GM12878 (cell line): ENCODE measurements around the gene GPER1. TPM values are rescaled to one million over a fixed set of nuclear protein-coding genes. Genes with fewer than 3 reads are reported as not detected.

ENCODE experiments used
- ATAC-seq: fragments of 200-7000 bp; cut with Tn5 transposase; 3 replicates; pipeline ENCODE4 v1.9.1; 2020; ENCODE audit warnings: mild to moderate bottlenecking, moderate library complexity
- BruUV-seq: library from RNA; stranded (reverse); fragments of 400-500 nt; replicated peaks from 2 replicates; lab custom pipeline; 2021; lab: Mats Ljungman, UMichigan
- CTCF ChIA-PET: fragments of 300-600 bp; sonication (Branson Sonifier 250); formaldehyde crosslinking; extraction: SDS; loops from one replicate; lab custom pipeline; 2021; ENCODE audit warnings: inconsistent platforms; lab: Yijun Ruan, JAX
- POLR2A ChIA-PET: fragments of 350-600 bp; formaldehyde crosslinking; extraction: SDS; loops from one replicate; lab custom pipeline; 2021; ENCODE audit warnings: inconsistent platforms; lab: Charles Lee
- RAD21 ChIA-PET: fragments of 300-600 bp; sonication (Branson Sonifier 250); formaldehyde crosslinking; loops from one replicate; lab custom pipeline; 2023; ENCODE audit warnings: antibody characterized with exemption; ENCODE audit not compliant: unreplicated experiment; lab: Charles Lee
- SMC1A ChIA-PET: fragments of 300-600 bp; sonication (Branson Sonifier 250); formaldehyde crosslinking; loops from one replicate; lab custom pipeline; 2023; ENCODE audit not compliant: unreplicated experiment, uncharacterized antibody; lab: Charles Lee
- DNase-seq: peaks from one replicate; pipeline ENCODE4 v3.0.0-alpha.2; 2011; ENCODE audit warnings: low read depth, low spot score
- FAIRE-seq: peaks from 3 replicates; lab custom pipeline; 2011; peaks lifted over from hg19 to GRCh38; lab: Jason Lieb, UNC
- H2AFZ ChIP-seq: 2 replicates; pipeline ENCODE4 v1.6.0; 2011; ENCODE audit warnings: low read depth, low read length, control low read depth; ENCODE audit not compliant: control insufficient read depth
- H3K27ac ChIP-seq: 2 replicates; pipeline ENCODE4 v1.5.1; 2011; ENCODE audit warnings: control low read depth; ENCODE audit not compliant: control insufficient read depth, insufficient read depth
- H3K27me3 ChIP-seq, 2 experiments: replicated peaks in 1 of 2; 2 replicates each; pipeline versions ENCODE4 v1.6.0 to v1.6.1; 2011; ENCODE audit warnings: low read length in 1 of 2; ENCODE audit not compliant: control insufficient read depth in 2 of 2, insufficient read depth in 2 of 2
- H3K36me3 ChIP-seq, 2 experiments: 2 replicates each; pipeline ENCODE4 v1.5.1; 2011; ENCODE audit warnings: low read length in 1 of 2; ENCODE audit not compliant: control insufficient read depth in 2 of 2, insufficient read depth in 2 of 2
- H3K4me1 ChIP-seq: 2 replicates; pipeline ENCODE4 v1.6.1; 2011; ENCODE audit warnings: mild to moderate bottlenecking, low read length, moderate library complexity, mixed read lengths; ENCODE audit not compliant: control insufficient read depth, insufficient read depth
- H3K4me2 ChIP-seq: 2 replicates; pipeline ENCODE4 v1.6.0; 2011; ENCODE audit warnings: control low read depth; ENCODE audit not compliant: control insufficient read depth, insufficient read depth
- H3K4me3 ChIP-seq: fragments of 200-600 bp; sonication (generic); 2 replicates; pipeline ENCODE4 v1.5.1; 2016
- H3K79me2 ChIP-seq: 2 replicates; pipeline ENCODE4 v1.6.0; 2011; ENCODE audit warnings: low read length; ENCODE audit not compliant: control insufficient read depth, insufficient read depth
- H3K9ac ChIP-seq: 2 replicates; pipeline ENCODE4 v1.8.0; 2011; ENCODE audit warnings: low read length, control low read depth, mixed read lengths; ENCODE audit not compliant: control insufficient read depth, insufficient read depth
- H3K9me3 ChIP-seq: replicated peaks from 3 replicates; pipeline ENCODE4 v1.5.1; 2011; ENCODE audit warnings: mild to moderate bottlenecking, low read length; ENCODE audit not compliant: control insufficient read depth, insufficient read depth
- H4K20me1 ChIP-seq: 2 replicates; pipeline ENCODE4 v1.6.0; 2011; ENCODE audit not compliant: control insufficient read depth, insufficient read depth
- ATF7 ChIP-seq: fragments of 450-650 bp; IDR thresholded peaks from 2 replicates; pipeline ENCODE4 v1.6.1; 2016; ENCODE audit warnings: low read depth, mild to moderate bottlenecking
- BHLHE40 ChIP-seq, 2 experiments: fragments of 450-650 bp in 1 of 2; IDR thresholded peaks; 2 replicates each; pipeline ENCODE4 v1.6.1; 2011 to 2017; ENCODE audit warnings: low read depth in 2 of 2, borderline replicate concordance in 1 of 2, improper control_type of control experiment in 1 of 2, low read length in 1 of 2, mild to moderate bottlenecking in 1 of 2
- E4F1 ChIP-seq: fragments of 450-650 bp; IDR thresholded peaks from 2 replicates; pipeline ENCODE4 v1.6.1; 2018; ENCODE audit warnings: borderline replicate concordance, mild to moderate bottlenecking; ENCODE audit not compliant: partially characterized antibody
- POLR2A ChIP-seq: IDR thresholded peaks from 2 replicates; pipeline ENCODE4 v1.6.1; 2011; ENCODE audit warnings: low read depth, mild to moderate bottlenecking, low read length
- POLR2AphosphoS5 ChIP-seq: IDR thresholded peaks from 2 replicates; pipeline ENCODE4 v1.6.1; 2011; ENCODE audit warnings: mild to moderate bottlenecking, low read length, inconsistent platforms
- TCF12 ChIP-seq: IDR thresholded peaks from 2 replicates; pipeline ENCODE4 v1.6.1; 2011; ENCODE audit warnings: low read depth, mild to moderate bottlenecking, low read length
- ZBTB33 ChIP-seq: fragments of 450-650 bp; IDR thresholded peaks from 2 replicates; pipeline ENCODE4 v1.6.1; 2017; ENCODE audit warnings: mild to moderate bottlenecking
- ZNF207 ChIP-seq: fragments of 450-650 bp; IDR thresholded peaks from 2 replicates; pipeline ENCODE4 v1.6.1; 2014; ENCODE audit warnings: antibody characterized with exemption, mild to moderate bottlenecking, borderline replicate concordance
- ZNF592 ChIP-seq: fragments of 450-650 bp; IDR thresholded peaks from 2 replicates; pipeline ENCODE4 v1.6.1; 2017; ENCODE audit warnings: mild to moderate bottlenecking, moderate library complexity
- WGBS: methylation state at CpG from one replicate; pipeline ENCODE4 v1.1.6; 2016; ENCODE audit warnings: low lambda C conversion rate; ENCODE audit not compliant: insufficient replicate concordance, insufficient coverage; ENCODE audit errors: missing lambda C conversion rate; 5-methylcytosine and 5-hydroxymethylcytosine counted together
- in situ Hi-C: fragments of 300-500 bp; cut with MboI; formaldehyde crosslinking; loops from 9 replicates; pipeline ENCODE4 v1.14.3; 2018; ENCODE audit warnings: mixed read lengths
- intact Hi-C: fragments of 100-400 bp; cut with micrococcal nuclease; formaldehyde crosslinking; loops from one replicate; pipeline ENCODE4 v1.14.2; 2022; ENCODE audit not compliant: unreplicated experiment
- polyA plus RNA-seq, 11 experiments: library from polyadenylated mRNA; depleted of rRNA in 4 of 11; unstranded in 6 of 11; stranded (reverse) in 5 of 11; fragments of >200 nt; fragmentation: Nextera tagmentation in 4 of 11; fragmentation: Illumina TruSeq in 1 of 11; extraction: Ambion mirVana in 4 of 11; extraction: Trizol in 1 of 11; gene quantifications; 1 replicate in 1 of 11; 2 replicates in 10 of 11; pipeline versions ENCODE4 v1.2.1 to v1.2.3, GENCODE V29; 2011 to 2016; ENCODE audit warnings: inconsistent platforms in 2 of 11, missing spikeins in 2 of 11, low read depth in 1 of 11
- total RNA-seq, 4 experiments: library from RNA; depleted of rRNA in 3 of 4; stranded (reverse); fragments of >200 nt in 3 of 4; fragmentation: Illumina TruSeq in 1 of 4; extraction: Trizol in 1 of 4; gene quantifications; 2 replicates each; pipeline versions ENCODE4 v1.2.1 to v1.2.3, GENCODE V29; 2013 to 2021

Gene GPER1
- total and polyA plus RNA-seq, 10 of the 15 experiments (the other 5 are each of a cell fraction or from before 2014, with no cell fraction given): 0.03 to 6.5 (median 2.6) TPM

GRCh38 chr7:1062296-1063294 is 25.3 kb upstream of the GPER1 start:
- Histone ChIP-seq H3K4me1 (peaks cover 33% of the 10 kb centered on the region), H2AFZ (no peak overlapping the region), H3K79me2 (peaks cover 11% of the 10 kb centered on the region), H3K9ac (no peak overlapping the region; the same call in 1 of the 2 replicates), H3K4me2 (peak overlapping the region; percentile 76), H3K4me3 (peak overlapping the region; percentile 13; the same call in 1 of the 2 replicates), H3K27me3 (no peaks in the 10 kb centered on the region), H3K36me3 (peaks cover 4 to 5% of the 10 kb centered on the region in 2 experiments; a peak in 3 of 4 replicates), H3K9me3 (no peaks in the 10 kb centered on the region; the same call in 2 of the 3 replicates), H4K20me1 (no peaks in the 10 kb centered on the region), H3K27ac (peak overlapping the region; percentile 81)
- in situ Hi-C loops: loop anchor here (5.0 kb wide), 2 partner anchors 35 to 65 kb away; no protein-coding TSS in a partner anchor
- ATAC-seq (peak; percentile 79), FAIRE-seq (peak; percentile 97), DNase-seq (peak; percentile 86)
- ChIA-PET SMC1A (interaction anchor here (1.3 to 3.9 kb wide), 6 partner anchors 17 to 115 kb away, joined by 3 to 31 read pairs (median 10); partner anchors contain the start of gene GPR146), RAD21 (interaction anchor here (0.6 to 5.1 kb wide), 5 partner anchors 19 to 68 kb away, joined by 3 to 196 read pairs (median 4); no protein-coding TSS in a partner anchor), POLR2A (interaction anchor here (1.0 to 3.0 kb wide), 3 partner anchors 23 to 70 kb away, joined by 7 to 40 read pairs (median 11); no protein-coding TSS in a partner anchor), CTCF (interaction anchor here (1.0 to 9.7 kb wide), 3 partner anchors 69 to 113 kb away, joined by 3 to 77 read pairs (median 39); no protein-coding TSS in a partner anchor)
- intact Hi-C loops: loop anchor here (1.0 to 10.0 kb wide), 3 partner anchors 18 to 158 kb away; partner anchors contain the start of gene GPR146
- 56% methylated on average over 33 of the region's 33 CpGs for WGBS
- BruUV-seq: TSS peak; percentile 91
- TF ChIP-seq ATF7 (peak; percentile 77), E4F1 (no peak), POLR2A (peak; percentile 65), ZBTB33 (no peak), ZNF207 (peak; percentile 60; the same call in 1 of the 2 replicates), BHLHE40 (IDR thresholded peaks at IDR 0.05; ENCODE audit: borderline replicate concordance in 1 of 2, low read depth in 2 of 2, low read length in 1 of 2) (peak; percentile 78 to 81), POLR2AphosphoS5 (peak; percentile 80), ZNF592 (peak; percentile 92), TCF12 (peak; percentile 59; the same call in 1 of the 2 replicates)
